ENCODE data around the gene STAT5A.
A peak's percentile ranks its signal among the peaks of the same experiment; 100 is the strongest.

The STAT5A gene

GRCh38 chr17:42286411-42287221 is 1.7 kb upstream of the STAT5A start:
- in situ Hi-C loops (cut with MboI; ENCODE audit: low pct_unique_long_range_greater_than_20kb, low sequenced_read_pairs, unreplicated experiment): no loop called here
- TF ChIP-seq CTCF (IDR thresholded peaks at IDR 0.05; ENCODE audit: extremely low read depth, insufficient read depth, missing control alignments): no peak
- DNase-seq (ENCODE audit: low spot score): no peak

- DNase-seq (ENCODE audit: low spot score): peak; percentile 79
- in situ Hi-C loops (cut with MboI; ENCODE audit: low pct_unique_long_range_greater_than_20kb, low sequenced_read_pairs, unreplicated experiment): no loop called here
- no peak for TF ChIP-seq CTCF (IDR thresholded peaks at IDR 0.05; ENCODE audit: extremely low read depth, insufficient read depth, missing control alignments)
These were observed 857 bp upstream of the STAT5A start for GRCh38 chr17:42287305-42287976.

- peak; percentile 68 for DNase-seq (ENCODE audit: low spot score)
- in situ Hi-C loops (cut with MboI; ENCODE audit: low pct_unique_long_range_greater_than_20kb, low sequenced_read_pairs, unreplicated experiment): no loop called here
- TF ChIP-seq CTCF (IDR thresholded peaks at IDR 0.05; ENCODE audit: extremely low read depth, insufficient read depth, missing control alignments): no peak
These were observed 709 bp downstream of the STAT5A start for GRCh38 chr17:42288803-42289610.

GRCh38 chr17:42289611-42290181 is 1.4 kb downstream of the STAT5A start:
- DNase-seq (ENCODE audit: low spot score): no peak
- no peak for TF ChIP-seq CTCF (IDR thresholded peaks at IDR 0.05; ENCODE audit: extremely low read depth, insufficient read depth, missing control alignments)
- in situ Hi-C loops (cut with MboI; ENCODE audit: low pct_unique_long_range_greater_than_20kb, low sequenced_read_pairs, unreplicated experiment): no loop called here

GRCh38 chr17:42290577-42290976 is 2.3 kb downstream of the STAT5A start:
- no peak for TF ChIP-seq CTCF (IDR thresholded peaks at IDR 0.05; ENCODE audit: extremely low read depth, insufficient read depth, missing control alignments)
- in situ Hi-C loops (cut with MboI; ENCODE audit: low pct_unique_long_range_greater_than_20kb, low sequenced_read_pairs, unreplicated experiment): no loop called here
- no peak for DNase-seq (ENCODE audit: low spot score)

GRCh38 chr17:42291129-42291528 is 2.8 kb downstream of the STAT5A start:
- no peak for DNase-seq (ENCODE audit: low spot score)
- in situ Hi-C loops (cut with MboI; ENCODE audit: low pct_unique_long_range_greater_than_20kb, low sequenced_read_pairs, unreplicated experiment): no loop called here
- TF ChIP-seq CTCF (IDR thresholded peaks at IDR 0.05; ENCODE audit: extremely low read depth, insufficient read depth, missing control alignments): no peak
